Uterus (tissue), 2 donors: ENCODE results near the gene ZNF629.

Experiments used
- CTCF ChIP-seq, 4 experiments: fragments of 200-600 bp in 2 of 4; fragments of 450-650 bp in 2 of 4; sonication (generic) in 2 of 4; IDR thresholded peaks; one replicate each; pipeline ENCODE4 v1.5.1; 2016 to 2019; ENCODE audit warnings: antibody characterized with exemption in 4 of 4, mild to moderate bottlenecking in 2 of 4, moderate library complexity in 1 of 4
- POLR2A ChIP-seq, 2 donors: fragments of 450-650 bp; IDR thresholded peaks; one replicate each; pipeline ENCODE4 v1.6.1; 2016; ENCODE audit warnings: antibody characterized with exemption in 2 of 2, mild to moderate bottlenecking in 1 of 2, moderate library complexity in 1 of 2

- no peak for TF ChIP-seq CTCF (IDR thresholded peaks at IDR 0.05)
- no peak for TF ChIP-seq POLR2A (IDR thresholded peaks at IDR 0.05)
Measured at GRCh38 chr16:30778549-30779244, 8.3 kb downstream of the ZNF629 start.
